ENCODE results near the gene MVB12A.

MVB12A gene

GRCh38 chr19:17445526-17446165, 25.8 kb downstream of the MVB12A start:
- DNase-seq (ENCODE audit: low spot score): no peak

GRCh38 chr19:17447704-17448130, 27.9 kb downstream of the MVB12A start:
- no peak for DNase-seq (ENCODE audit: low spot score)

GRCh38 chr19:17448131-17448967, 28.5 kb downstream of the MVB12A start, which contains the start of gene TMEM221:
TMEM221 (minus strand) TSS chr19:17448668; CDS start chr19:17448462, 206 bp downstream.
- peak; percentile 72 for DNase-seq (ENCODE audit: low spot score)

- DNase-seq (ENCODE audit: low spot score): no peak
These were observed 30.6 kb downstream of the MVB12A start for GRCh38 chr19:17450264-17451075.

- no peak for DNase-seq (ENCODE audit: low spot score)
These were observed 32.0 kb downstream of the MVB12A start for GRCh38 chr19:17451820-17452219.

- DNase-seq (ENCODE audit: low spot score): no peak
These were observed 34.8 kb downstream of the MVB12A start for GRCh38 chr19:17454576-17455071.

GRCh38 chr19:17455308-17456123, 35.7 kb downstream of the MVB12A start:
- no peak for DNase-seq (ENCODE audit: low spot score)

- no peak for DNase-seq (ENCODE audit: low spot score)
These were observed 36.3 kb downstream of the MVB12A start for GRCh38 chr19:17456127-17456526.

- DNase-seq (ENCODE audit: low spot score): no peak
These were observed 37.8 kb downstream of the MVB12A start for GRCh38 chr19:17457616-17458015.

- DNase-seq (ENCODE audit: low spot score): no peak
These were observed 39.1 kb downstream of the MVB12A start for GRCh38 chr19:17458970-17459369.

GRCh38 chr19:17460372-17461230, 40.8 kb downstream of the MVB12A start, which contains the start of gene NXNL1:
NXNL1 (minus strand) TSS chr19:17460926; CDS start chr19:17460869, 57 bp downstream.
- no peak for DNase-seq (ENCODE audit: low spot score)

GRCh38 chr19:17466487-17466850, 46.6 kb downstream of the MVB12A start:
- no peak for DNase-seq (ENCODE audit: low spot score)

GRCh38 chr19:17467471-17468301, 47.8 kb downstream of the MVB12A start:
- DNase-seq (ENCODE audit: low spot score): no peak

- peak; percentile 25 for DNase-seq (ENCODE audit: low spot score)
These were observed 48.6 kb downstream of the MVB12A start for GRCh38 chr19:17468302-17469091.

- no peak for DNase-seq (ENCODE audit: low spot score)
These were observed 49.2 kb downstream of the MVB12A start for GRCh38 chr19:17469092-17469480.

GRCh38 chr19:17469481-17470067, 49.7 kb downstream of the MVB12A start:
- peak; percentile 90 for DNase-seq (ENCODE audit: low spot score)

GRCh38 chr19:17470068-17470841, 50.4 kb downstream of the MVB12A start, which contains the start of gene SLC27A1:
SLC27A1 (plus strand) TSS chr19:17470524; CDS start chr19:17470541, 17 bp downstream.
- DNase-seq (ENCODE audit: low spot score): peak; percentile 96

All from hepatic stellate cell (primary cell).